GM21390 (cell line): ENCODE measurements around the gene STK4.
"Not testable (repeated sequence)": the region's sequence is repeated elsewhere in the genome, so short reads cannot be mapped to it uniquely, and the experiment has no call there.

Experiments used
- ATAC-seq: cut with Tn5 transposase; IDR thresholded peaks from one replicate; pipeline ENCODE4 v1.9.1; 2021; ENCODE audit not compliant: unreplicated experiment

The STK4 gene

DNA sequence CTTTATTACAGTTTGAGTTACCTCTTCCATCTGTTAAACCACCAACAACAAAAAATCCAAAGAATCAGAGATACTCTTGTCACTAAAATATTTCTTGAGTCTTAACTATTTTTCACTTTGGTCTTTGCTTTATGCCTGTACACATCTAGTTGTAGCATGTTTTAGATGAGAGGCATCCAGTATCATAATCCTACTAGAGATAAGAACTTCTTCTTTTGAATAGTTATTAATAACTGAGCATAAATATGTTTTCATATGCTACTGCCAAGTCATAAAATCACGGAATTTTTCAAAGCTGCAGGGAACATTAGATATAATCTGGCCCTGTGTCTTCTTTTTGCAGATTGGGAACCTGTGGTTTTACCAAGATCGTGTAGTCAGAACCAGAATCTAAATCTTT lies 55.3 kb downstream of the STK4 start:
- ATAC-seq = no peak

DNA sequence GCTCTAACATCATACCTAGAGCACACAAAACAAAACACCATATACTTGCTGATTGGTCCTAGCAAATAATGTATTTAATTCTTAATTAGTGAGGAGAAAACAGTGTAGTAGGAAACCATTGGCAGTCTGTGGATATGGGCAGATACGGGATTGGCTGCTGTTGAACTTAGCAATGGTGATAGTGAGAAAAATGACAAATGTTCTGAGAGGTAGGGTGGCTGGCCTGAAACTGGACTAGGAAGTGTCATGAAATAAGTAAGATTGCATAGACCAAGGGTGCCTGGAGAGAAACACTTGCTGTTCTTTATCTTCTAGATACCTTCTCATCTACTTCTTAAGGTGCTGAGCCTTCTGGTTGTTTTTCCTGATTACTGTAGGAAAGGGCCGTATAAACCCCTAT lies 56.8 kb downstream of the STK4 start:
- ATAC-seq = not testable (repeated sequence)

DNA sequence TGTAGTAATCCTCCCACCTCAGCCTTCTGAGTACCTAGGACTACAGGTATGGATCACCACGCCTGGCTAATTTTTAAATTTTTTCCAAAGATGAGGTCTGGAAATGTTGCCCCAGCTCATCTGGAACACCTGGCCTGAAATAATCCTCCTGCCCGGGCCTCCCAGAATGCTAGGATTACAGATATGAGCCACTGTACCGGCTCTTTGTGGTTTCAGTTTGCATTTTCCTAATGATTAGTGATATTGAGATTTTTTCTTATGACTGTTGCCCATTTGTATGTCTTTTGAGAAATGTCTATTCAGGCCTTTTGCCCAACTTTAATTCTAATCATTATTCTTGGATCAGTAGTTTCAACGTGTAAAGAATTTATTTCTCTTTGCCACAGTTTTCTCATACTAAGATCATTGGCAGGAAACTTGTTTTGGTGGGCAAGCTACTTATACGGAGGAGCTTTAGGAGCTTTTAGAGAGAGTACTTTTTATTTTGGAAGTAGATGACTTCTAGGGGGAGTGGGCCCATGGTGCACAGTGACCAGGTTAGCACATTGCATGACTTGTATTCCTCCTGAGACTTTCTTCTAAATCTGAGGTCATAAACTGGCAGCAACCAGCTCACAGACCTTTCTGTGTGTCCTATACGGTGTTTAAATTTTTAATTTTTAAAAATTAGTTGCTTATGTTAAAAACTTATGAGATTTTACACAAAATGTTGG lies 62.3 kb downstream of the STK4 start:
- ATAC-seq = no peak

GRCh38 chr20:45029884-45030283 lies 63.6 kb downstream of the STK4 start:
- ATAC-seq = no peak

- ATAC-seq = no peak
These were observed 66.0 kb downstream of the STK4 start for GRCh38 chr20:45032276-45032675.

- ATAC-seq = no peak
These were observed 66.5 kb downstream of the STK4 start for GRCh38 chr20:45032781-45033180.

DNA sequence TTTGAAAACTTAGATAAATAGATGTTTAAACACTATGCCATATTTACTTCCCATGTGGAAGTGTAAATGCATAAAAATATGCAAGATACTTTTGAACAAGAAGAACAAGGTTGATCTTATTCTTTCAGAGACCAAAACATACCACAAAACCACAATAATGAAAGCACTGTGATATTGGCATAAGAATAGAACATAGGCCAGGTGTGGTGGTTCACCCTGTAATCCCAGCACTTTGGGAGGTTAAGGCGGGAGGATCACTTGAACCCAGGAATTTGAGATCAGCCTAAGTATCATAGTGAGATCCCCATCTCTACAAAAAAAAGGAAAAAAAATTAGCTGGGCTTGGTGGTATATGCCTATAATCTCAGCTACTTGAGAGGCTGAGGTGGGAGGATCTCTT lies 68.1 kb downstream of the STK4 start:
- no peak for ATAC-seq

GRCh38 chr20:45036044-45036755 lies 69.9 kb downstream of the STK4 start:
- no peak for ATAC-seq

DNA sequence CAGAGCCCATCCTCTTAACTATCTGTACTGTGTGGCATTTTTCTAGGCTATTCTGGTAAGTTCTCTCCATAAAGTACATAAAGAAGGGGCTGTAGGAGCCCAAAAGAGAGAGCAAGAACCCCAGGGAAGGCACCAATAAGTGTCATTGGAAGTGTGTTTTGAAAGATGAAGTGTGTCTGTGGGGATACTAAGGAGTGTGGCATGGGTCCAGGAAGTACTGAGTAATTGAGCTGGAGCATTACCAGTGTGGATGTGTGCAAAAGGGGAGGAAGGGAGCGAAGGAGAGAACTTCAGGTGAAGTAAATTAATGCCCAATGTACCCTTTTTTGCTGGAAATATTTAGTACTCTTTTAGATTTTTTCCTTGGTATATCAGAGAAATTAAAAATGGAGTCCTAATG lies 70.7 kb downstream of the STK4 start:
- no peak for ATAC-seq

DNA sequence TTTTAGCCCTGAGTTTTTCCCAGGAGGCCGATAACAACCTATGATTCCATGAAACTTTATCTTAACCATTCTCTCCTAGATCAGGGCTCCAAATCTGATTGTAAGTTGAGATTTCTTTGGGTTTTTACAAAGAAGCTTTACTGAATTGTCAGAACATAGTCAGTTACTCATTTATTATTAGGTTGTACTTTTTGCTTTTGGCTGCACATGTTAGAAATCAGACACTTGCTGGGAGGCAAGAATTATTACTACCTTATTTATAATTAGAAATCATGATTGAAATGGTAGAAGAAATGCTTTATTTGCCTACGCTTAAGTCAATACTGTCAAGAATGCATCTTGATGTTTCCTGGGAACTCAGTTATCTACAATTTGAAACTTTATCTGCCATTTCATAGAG lies 71.3 kb downstream of the STK4 start:
- ATAC-seq = no peak

DNA sequence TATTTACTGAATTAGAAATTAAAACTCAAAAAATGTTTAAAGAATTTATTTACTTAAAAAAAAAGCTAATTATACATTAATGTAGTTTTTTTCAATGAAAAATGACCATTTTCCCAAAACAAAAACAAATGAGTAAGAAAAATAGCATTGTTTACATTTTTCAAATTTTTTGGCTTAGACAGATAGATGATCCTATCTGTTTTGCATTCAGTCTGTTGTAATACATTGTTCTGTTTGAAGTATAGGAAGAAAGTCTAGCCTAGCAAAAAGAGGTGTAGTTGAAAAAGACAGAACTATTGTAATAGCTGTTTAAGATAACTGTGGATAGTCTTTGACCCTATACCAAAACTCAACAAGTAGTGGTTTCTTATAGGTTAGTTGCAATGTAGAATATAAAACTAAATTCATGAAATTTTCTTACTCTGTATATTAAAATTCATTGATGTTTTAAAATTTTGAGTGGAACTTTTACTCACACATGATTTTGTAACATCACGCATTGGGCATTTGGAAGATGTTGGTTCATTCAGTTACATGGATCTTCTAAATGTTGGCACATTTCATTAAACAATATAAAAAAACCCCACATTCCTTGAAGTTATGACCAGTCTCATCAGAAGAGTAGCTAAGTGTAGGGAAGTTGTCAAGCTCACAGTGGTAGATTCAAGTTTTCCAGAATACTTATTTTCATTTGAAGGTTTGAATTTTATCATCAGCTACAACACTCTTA lies 72.6 kb downstream of the STK4 start:
- no peak for ATAC-seq

GRCh38 chr20:45039475-45039820 lies 73.1 kb downstream of the STK4 start:
- ATAC-seq = no peak

DNA sequence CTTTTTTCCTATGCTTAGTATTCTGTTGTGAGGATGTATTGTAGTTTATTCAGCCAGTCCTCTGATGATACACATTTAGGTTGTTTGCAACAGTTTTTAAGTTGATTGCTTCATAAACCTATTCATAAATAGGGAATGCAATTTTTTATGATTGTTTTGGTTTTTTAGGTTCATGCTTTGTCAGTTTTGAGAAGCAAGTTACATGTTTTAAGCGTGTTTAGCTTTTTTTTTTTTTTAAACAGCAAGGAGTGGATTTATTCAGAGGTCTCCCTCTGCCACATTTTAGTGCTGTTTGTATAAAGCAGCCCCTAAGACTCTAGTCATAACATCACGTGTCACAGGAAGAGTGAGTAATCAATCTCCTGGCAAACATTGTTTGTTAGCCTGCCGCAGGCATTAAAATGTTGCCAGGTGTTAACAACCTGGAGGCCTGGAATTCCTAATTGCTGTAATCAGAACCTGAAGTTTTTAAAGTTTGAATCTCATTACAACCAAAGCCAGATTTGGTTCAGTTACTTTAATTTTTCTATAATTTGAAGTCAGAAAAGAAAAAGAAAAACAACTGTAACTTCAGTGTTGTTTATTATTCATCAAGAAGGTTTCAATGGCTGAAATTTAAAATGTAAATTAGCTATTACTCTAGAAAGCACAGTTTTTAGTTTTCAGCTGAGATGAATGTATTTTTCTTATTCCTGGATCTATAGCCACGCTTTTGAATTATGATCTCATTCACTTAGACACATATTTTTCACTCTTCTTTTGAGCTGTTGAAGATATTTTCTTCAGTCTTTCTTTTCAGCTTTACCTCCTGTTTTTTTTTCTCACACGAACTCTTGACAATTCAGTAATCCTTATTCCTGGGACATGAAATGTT lies 75.4 kb downstream of the STK4 start:
- ATAC-seq = no peak

- no peak for ATAC-seq
These were observed 76.7 kb downstream of the STK4 start for GRCh38 chr20:45042978-45043377.

DNA sequence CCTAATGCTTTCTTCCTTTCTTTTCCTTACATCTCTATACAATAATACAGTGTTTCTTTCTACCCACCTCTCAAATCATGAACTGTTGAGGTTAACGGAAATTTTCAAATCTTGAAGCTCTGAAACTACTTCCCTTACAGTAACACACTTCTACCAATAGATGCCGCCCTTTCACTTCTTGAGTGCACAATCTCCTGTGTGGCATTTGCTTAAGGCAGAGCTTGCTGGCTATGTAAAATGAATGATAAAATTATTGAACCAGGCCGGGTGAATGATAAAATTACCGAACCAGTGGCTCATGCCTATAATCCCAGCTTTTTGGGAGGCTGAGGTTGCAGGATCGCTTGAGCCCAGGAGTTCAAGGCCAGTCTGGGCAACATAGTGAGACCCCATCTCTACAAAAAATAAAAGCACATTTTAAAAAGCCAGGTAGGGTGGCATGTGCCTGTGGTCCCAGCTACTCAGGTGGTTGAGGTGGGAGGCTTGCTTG lies 77.8 kb downstream of the STK4 start:
- ATAC-seq = no peak

DNA sequence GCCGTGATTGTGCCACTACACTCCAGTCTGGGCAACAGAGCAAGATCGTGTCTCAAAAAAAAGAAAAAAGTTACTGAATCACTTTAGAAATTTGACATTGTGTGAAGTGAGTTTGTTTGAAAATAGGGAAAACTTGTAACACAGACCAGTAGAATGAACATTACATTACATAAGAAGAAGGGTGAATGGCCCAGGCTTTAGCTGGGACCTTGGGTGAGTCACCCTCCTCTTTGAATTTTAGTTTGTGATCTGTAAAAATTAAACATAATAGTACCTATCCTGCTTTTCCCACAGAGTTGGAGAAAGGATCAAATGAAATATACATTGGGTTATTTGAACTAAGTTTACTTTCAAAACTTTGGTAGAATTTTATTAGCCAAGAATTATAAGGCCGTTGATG lies 78.3 kb downstream of the STK4 start:
- ATAC-seq = no peak

DNA sequence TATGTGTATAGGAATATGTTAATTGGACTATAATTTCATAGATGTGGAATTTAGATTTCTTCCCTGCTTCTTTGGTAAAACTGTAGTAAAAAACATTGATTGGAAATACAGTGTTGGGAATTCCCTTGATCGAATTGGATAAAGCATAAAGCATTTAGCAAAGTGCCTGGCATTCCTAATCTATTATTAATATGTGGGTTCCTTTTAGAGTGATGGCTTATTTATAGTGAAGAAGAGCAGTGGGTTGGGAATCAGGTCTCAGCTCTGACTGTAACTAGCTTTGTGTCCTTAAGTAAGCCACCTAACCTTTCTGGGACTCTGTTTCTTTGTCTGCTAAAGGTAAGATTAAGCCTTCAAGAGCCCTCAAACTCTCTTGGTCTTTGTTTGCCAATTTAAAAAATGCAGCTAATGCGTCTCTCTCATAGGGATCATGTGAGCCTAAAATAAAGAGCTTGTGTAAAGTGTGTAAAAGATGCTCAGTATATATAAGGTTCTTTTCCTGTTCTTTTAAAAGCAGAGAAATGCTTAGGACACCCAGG lies 81.3 kb downstream of the STK4 start:
- no peak for ATAC-seq

DNA sequence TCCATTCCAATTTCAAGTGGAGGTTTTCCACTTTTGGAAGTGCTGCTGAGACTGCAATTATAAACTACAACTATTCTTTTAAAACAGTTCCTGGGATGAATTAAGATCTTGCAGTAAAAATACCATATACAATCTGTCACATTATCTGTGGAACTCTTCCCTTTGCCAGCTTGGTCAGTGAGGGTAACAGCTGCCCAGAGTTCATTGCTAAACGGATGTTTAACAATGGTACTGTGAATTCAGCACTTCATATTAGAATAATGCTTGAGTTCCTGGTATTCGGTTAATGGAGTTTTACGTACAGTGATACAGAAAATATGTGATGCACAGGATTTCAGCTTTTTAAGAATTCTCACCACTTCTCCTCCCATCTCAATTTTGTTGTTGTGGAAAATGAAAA lies 83.1 kb downstream of the STK4 start:
- no peak for ATAC-seq

DNA sequence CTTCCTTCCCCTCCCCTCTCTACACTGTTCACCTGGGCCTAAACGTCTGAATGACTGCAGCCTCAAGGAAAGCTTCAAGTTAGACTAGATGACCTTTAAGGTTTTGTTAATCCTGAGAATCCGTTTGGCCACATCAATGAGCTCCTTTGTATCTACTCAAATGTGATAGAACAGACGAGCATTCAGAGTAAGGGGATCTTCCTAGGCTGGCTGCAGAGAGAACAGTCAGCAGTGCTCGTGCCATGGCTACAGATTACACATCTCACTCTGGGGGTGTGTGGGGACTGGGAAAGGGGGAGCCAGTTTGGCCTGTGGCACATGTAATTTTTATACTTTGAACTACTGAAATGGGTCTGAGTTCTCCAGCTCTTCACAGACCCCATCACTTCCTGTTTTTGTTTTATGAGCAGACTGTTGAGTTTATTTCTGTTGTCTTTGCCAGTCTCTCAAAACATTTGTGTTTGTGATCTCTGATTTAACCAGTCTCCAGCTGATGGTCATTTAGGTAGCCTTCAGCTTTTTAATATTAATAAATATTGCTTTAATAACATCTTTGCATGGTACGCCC lies 83.7 kb downstream of the STK4 start:
- no peak for ATAC-seq
